K562 (cell line): ENCODE results near the gene IGFBP7. TPM values are rescaled to one million over a fixed set of nuclear protein-coding genes. Genes with fewer than 3 reads are reported as not detected.

Experiments used
- ATAC-seq: fragments of 200-7000 bp; cut with Tn5 transposase; 3 replicates; pipeline ENCODE4 v1.9.1; 2020; ENCODE audit warnings: moderate library complexity
- BruUV-seq: library from RNA; stranded (reverse); fragments of 400-500 nt; replicated peaks from 2 replicates; lab custom pipeline; 2021; lab: Mats Ljungman, UMichigan
- CTCF ChIA-PET: fragments of 300-600 bp; formaldehyde crosslinking; extraction: SDS; loops from one replicate; lab custom pipeline; 2021; ENCODE audit warnings: low intra/inter-chr PET ratio; lab: Yijun Ruan, JAX
- POLR2A ChIA-PET: fragments of 300-600, 350-650 bp; sonication (Branson Sonifier 250); formaldehyde crosslinking; extraction: SDS; loops from one replicate; lab custom pipeline; 2021; ENCODE audit warnings: antibody characterized with exemption, inconsistent platforms; lab: Yijun Ruan, JAX
- DNase-seq, 4 experiments: peaks; one replicate each; pipeline versions ENCODE4 v3.0.0 to v3.0.0-alpha.2; 2011 to 2018; ENCODE audit warnings: low spot score in 3 of 4, mixed read lengths in 3 of 4; ENCODE audit errors: extremely low read depth in 1 of 4
- FAIRE-seq: peaks from 2 replicates; lab custom pipeline; 2011; peaks lifted over from hg19 to GRCh38; lab: Jason Lieb, UNC
- H2AFZ ChIP-seq: 2 replicates; pipeline ENCODE4 v1.6.0; 2011; ENCODE audit warnings: low read depth, low read length, control low read depth, inconsistent platforms
- H3K27ac ChIP-seq: fragments of 200-600 bp; 3 replicates; pipeline ENCODE4 v1.8.0; 2011; ENCODE audit warnings: low read depth, mild to moderate bottlenecking, control low read depth, inconsistent platforms, low read length, moderate library complexity, mixed read lengths; ENCODE audit errors: extremely low read depth
- H3K27me3 ChIP-seq, 2 experiments: fragments of 300-600 bp in 1 of 2; 2 replicates in 1 of 2; 3 replicates in 1 of 2; pipeline versions ENCODE4 v1.6.0 to v1.8.0; 2011; ENCODE audit warnings: inconsistent platforms in 2 of 2, low read length in 2 of 2, mild to moderate bottlenecking in 1 of 2, mixed read lengths in 1 of 2, moderate library complexity in 1 of 2; ENCODE audit not compliant: control insufficient read depth in 2 of 2, insufficient read depth in 2 of 2
- H3K36me3 ChIP-seq: fragments of 300-600 bp; 3 replicates; pipeline ENCODE4 v1.8.0; 2011; ENCODE audit warnings: mild to moderate bottlenecking, low read length, inconsistent platforms; ENCODE audit not compliant: control insufficient read depth, insufficient read depth
- H3K4me1 ChIP-seq, 2 experiments: fragments of 200-600 bp in 1 of 2; replicated peaks in 1 of 2; 2 replicates in 1 of 2; 3 replicates in 1 of 2; pipeline versions ENCODE4 v1.5.1 to v1.8.0; 2011; ENCODE audit warnings: inconsistent platforms in 2 of 2, low read length in 2 of 2, mild to moderate bottlenecking in 1 of 2, mixed read lengths in 1 of 2, moderate library complexity in 1 of 2; ENCODE audit not compliant: control insufficient read depth in 2 of 2, insufficient read depth in 2 of 2
- H3K4me2 ChIP-seq: 2 replicates; pipeline ENCODE4 v1.6.1; 2011; ENCODE audit warnings: low read length, control low read depth, inconsistent platforms, mixed read lengths; ENCODE audit not compliant: insufficient read depth
- H3K4me3 ChIP-seq: fragments of 200-600 bp; sonication (generic), shearing (Covaris generic); 2 replicates; pipeline ENCODE4 v1.5.1; 2016; ENCODE audit warnings: control low read depth, inconsistent platforms
- H3K79me2 ChIP-seq: fragments of 200-600 bp; 3 replicates; pipeline ENCODE4 v1.8.0; 2011; ENCODE audit warnings: low read length, inconsistent platforms; ENCODE audit not compliant: control insufficient read depth, insufficient read depth
- H3K9ac ChIP-seq, 2 experiments: 2 replicates each; pipeline versions ENCODE4 v1.6.0 to v1.6.1; 2011; ENCODE audit warnings: low read depth in 2 of 2, low read length in 2 of 2, control low read depth in 1 of 2, inconsistent platforms in 1 of 2, mild to moderate bottlenecking in 1 of 2, mixed read lengths in 1 of 2; ENCODE audit not compliant: insufficient read depth in 1 of 2
- H3K9me1 ChIP-seq: one replicate; pipeline ENCODE4 v1.6.0; 2011; ENCODE audit warnings: inconsistent platforms, mild to moderate bottlenecking, low read length, moderate library complexity; ENCODE audit not compliant: control insufficient read depth, insufficient read depth
- H3K9me3 ChIP-seq: replicated peaks from 2 replicates; pipeline ENCODE4 v1.5.1; 2011; ENCODE audit warnings: low read depth, low read length, inconsistent platforms; ENCODE audit not compliant: control insufficient read depth, insufficient read depth
- H4K20me1 ChIP-seq: replicated peaks from 2 replicates; pipeline ENCODE4 v1.6.1; 2011; ENCODE audit warnings: low read length, inconsistent platforms, mixed read lengths; ENCODE audit not compliant: control insufficient read depth, insufficient read depth
- AFF4 ChIP-seq: sonication (generic); formaldehyde crosslinking; IDR thresholded peaks from 2 replicates; pipeline ENCODE4 v1.8.0; 2023; ENCODE audit warnings: mild to moderate bottlenecking, missing genetic modification reagents
- ATF3 ChIP-seq, 2 experiments: fragments of 450-650 bp in 1 of 2; sonication (generic) in 1 of 2; formaldehyde crosslinking in 1 of 2; IDR thresholded peaks in 1 of 2; conservative IDR thresholded peaks in 1 of 2; 2 replicates each; pipeline versions ENCODE4 v1.6.1 to v1.8.1; 2016 to 2023; ENCODE audit warnings: mild to moderate bottlenecking in 2 of 2, moderate library complexity in 2 of 2, inconsistent platforms in 1 of 2, missing genetic modification reagents in 1 of 2
- BCL6 ChIP-seq: fragments of 250-450 bp; sonication (Bioruptor Pico); IDR thresholded peaks from 2 replicates; pipeline ENCODE4 v1.4.0; 2020
- CEBPB ChIP-seq: fragments of 450-650 bp; IDR thresholded peaks from 2 replicates; pipeline ENCODE4 v1.6.1; 2016; ENCODE audit warnings: missing genetic modification characterization, missing compliant biosample characterization
- ELF1 ChIP-seq: fragments of 200-800 bp; sonication (Bioruptor generic); IDR thresholded peaks from 2 replicates; pipeline ENCODE4 v1.6.1; 2016; ENCODE audit warnings: missing genetic modification characterization, missing compliant biosample characterization
- ERF ChIP-seq: fragments of 450-650 bp; formaldehyde crosslinking; IDR thresholded peaks from 2 replicates; pipeline ENCODE4 v1.4.0; 2020; ENCODE audit warnings: mild to moderate bottlenecking, mixed read lengths
- HNRNPH1 ChIP-seq: fragments of 200-400 bp; formaldehyde crosslinking; optimal IDR thresholded peaks from 2 replicates; pipeline ENCODE3; 2017; ENCODE audit warnings: low read depth, mild to moderate bottlenecking, low read length, moderate library complexity
- KAT2B ChIP-seq: IDR thresholded peaks from one replicate; pipeline ENCODE4 v1.6.1; 2012; ENCODE audit warnings: low read depth, mild to moderate bottlenecking, control low read depth, inconsistent platforms, low read length, moderate library complexity
- KLF10 ChIP-seq: fragments of 250-450 bp; sonication (Bioruptor Pico); IDR thresholded peaks from 2 replicates; pipeline ENCODE4 v1.6.1; 2021; ENCODE audit warnings: matching md5 sums
- NUFIP1 ChIP-seq: fragments of 450-650 bp; IDR thresholded peaks from 2 replicates; pipeline ENCODE4 v1.6.1; 2018; ENCODE audit not compliant: partially characterized antibody
- PHF20 ChIP-seq: fragments of 450-650 bp; IDR thresholded peaks from 2 replicates; pipeline ENCODE4 v1.6.1; 2018; ENCODE audit not compliant: partially characterized antibody
- RAD21 ChIP-seq, 2 experiments: fragments of 250-450 bp in 1 of 2; fragments of 450-650 bp in 1 of 2; sonication (Bioruptor Pico) in 1 of 2; formaldehyde crosslinking in 1 of 2; IDR thresholded peaks in 1 of 2; conservative IDR thresholded peaks in 1 of 2; 2 replicates each; pipeline versions ENCODE4 v1.4.0 to v1.8.0; 2020 to 2022; ENCODE audit warnings: mild to moderate bottlenecking in 2 of 2, moderate library complexity in 1 of 2
- SNRNP70 ChIP-seq: fragments of 200-400 bp; formaldehyde crosslinking; optimal IDR thresholded peaks from 2 replicates; pipeline ENCODE3; 2017; ENCODE audit warnings: low read depth, low read length
- TSC22D4 ChIP-seq: fragments of 450-650 bp; IDR thresholded peaks from 2 replicates; pipeline ENCODE4 v1.6.1; 2016; ENCODE audit warnings: missing genetic modification characterization, missing biosample characterization, control low read depth
- YY1 ChIP-seq, 3 experiments: IDR thresholded peaks; 2 replicates each; pipeline ENCODE4 v1.6.1; 2011; ENCODE audit warnings: low read length in 2 of 3, mild to moderate bottlenecking in 2 of 3, moderate library complexity in 2 of 3, borderline replicate concordance in 1 of 3, control low read depth in 1 of 3, low read depth in 1 of 3; ENCODE audit not compliant: insufficient read depth in 3 of 3, insufficient replicate concordance in 2 of 3, control insufficient read depth in 1 of 3, insufficient read length in 1 of 3; ENCODE audit errors: extremely low read depth in 1 of 3
- ZNF140 ChIP-seq: fragments of 250-450 bp; sonication (Bioruptor Pico); IDR thresholded peaks from 2 replicates; pipeline ENCODE4 v1.8.0; 2021; ENCODE audit warnings: moderate library complexity, mild to moderate bottlenecking, inconsistent platforms
- WGBS: fragments of 100-300 bp; shearing (Covaris generic); methylation state at CpG from one replicate; pipeline ENCODE4 v1.1.6; 2016; ENCODE audit warnings: low coverage, mixed read lengths; ENCODE audit not compliant: insufficient coverage; ENCODE audit errors: missing lambda C conversion rate; 5-methylcytosine and 5-hydroxymethylcytosine counted together
- in situ Hi-C: fragments of 300-500 bp; cut with MboI; formaldehyde crosslinking; loops from 4 replicates; pipeline ENCODE4 v1.15.0; 2018; ENCODE audit warnings: inconsistent platforms, mixed read lengths
- intact Hi-C: fragments of 100-400 bp; cut with micrococcal nuclease; formaldehyde crosslinking; loops from 2 replicates; pipeline ENCODE4 v1.14.2; 2022
- polyA plus RNA-seq, 8 experiments: library from polyadenylated mRNA; depleted of rRNA in 4 of 8; stranded (reverse) in 5 of 8; unstranded in 3 of 8; fragments of >200 nt; fragmentation: Nextera tagmentation in 2 of 8; fragmentation: Illumina TruSeq in 1 of 8; extraction: Ambion mirVana in 2 of 8; extraction: Trizol in 1 of 8; gene quantifications; 2 replicates each; pipeline versions ENCODE4 v1.2.1 to v1.2.3, GENCODE V29; 2011 to 2014; ENCODE audit warnings: inconsistent platforms in 1 of 8, missing spikeins in 1 of 8
- total RNA-seq, 7 experiments: library from RNA; depleted of rRNA in 6 of 7; stranded (reverse); fragments of >200 nt in 6 of 7; fragmentation: Illumina TruSeq in 2 of 7; extraction: Trizol in 2 of 7; gene quantifications; 2 replicates each; pipeline versions ENCODE4 v1.2.1 to v1.2.3, GENCODE V29; 2011 to 2021; ENCODE audit warnings: low replicate concordance in 1 of 7
- TF ChIP-seq, protein P1 (sequence below): sonication (generic); formaldehyde crosslinking; IDR thresholded peaks from 2 replicates; pipeline ENCODE4 v1.8.0; 2022; ENCODE audit warnings: missing genetic modification reagents, mild to moderate bottlenecking, moderate library complexity, borderline replicate concordance

Gene IGFBP7
- total and polyA plus RNA-seq, 9 of the 15 experiments (the other 6 are each of a cell fraction or from before 2014, with no cell fraction given) = 0.27 to 0.49 (median 0.29) TPM; not detected in 6

GRCh38 chr4:57063518-57063917 lies 46.7 kb downstream of the IGFBP7 start:
- ATAC-seq (no peak), DNase-seq (no peak), FAIRE-seq (no peak)
- WGBS = 0% methylated on average over 1 of the region's 1 CpG
- H3K9me1 ChIP-seq = no peaks in the 10 kb centered on the region
- H3K9ac ChIP-seq = no peak overlapping the region
- in situ Hi-C loops (no loop called here), intact Hi-C loops (no loop called here)
- no TSS peak for BruUV-seq
- H3K79me2 ChIP-seq = no peaks in the 10 kb centered on the region
- no peaks in the 10 kb centered on the region for H4K20me1 ChIP-seq
- peaks cover 6 to 18% of the 10 kb centered on the region in 2 experiments; a peak in 3 of 5 replicates for H3K27me3 ChIP-seq
- no peaks in the 10 kb centered on the region for H3K36me3 ChIP-seq
- no peak overlapping the region for H3K27ac ChIP-seq
- ChIA-PET CTCF (no interaction called here), POLR2A (no interaction called here)
- H3K4me1 ChIP-seq = no peaks in the 10 kb centered on the region; a peak in 1 of 5 replicates
- no peaks in the 10 kb centered on the region for H3K9me3 ChIP-seq
- H3K4me2 ChIP-seq = no peak overlapping the region
- no peak overlapping the region for H3K4me3 ChIP-seq
- H2AFZ ChIP-seq = no peak overlapping the region
- TF ChIP-seq CEBPB (tag) (no peak), ERF (CRISPR knock-in tag) (no peak), SNRNP70 (no peak), YY1 (IDR thresholded peaks at IDR 0.05; ENCODE audit: borderline replicate concordance in 1 of 3, control insufficient read depth in 1 of 3, extremely low read depth in 1 of 3, insufficient read depth in 3 of 3, insufficient read length in 1 of 3, insufficient replicate concordance in 2 of 3, low read depth in 1 of 3, low read length in 2 of 3) (no peak), HNRNPH1 (no peak), KLF10 (CRISPR knock-in tag) (no peak), ATF3 (IDR thresholded peaks at IDR 0.05) (no peak), ATF3 (CRISPR knock-in tag; conservative IDR thresholded peaks at IDR 0.05) (no peak), BCL6 (CRISPR knock-in tag) (no peak), TSC22D4 (tag) (no peak), AFF4 (CRISPR knock-in tag) (no peak), PHF20 (no peak), RAD21 (CRISPR knock-in tag; conservative IDR thresholded peaks at IDR 0.05 in 1 of 2, IDR thresholded peaks at IDR 0.05 in 1 of 2) (no peak), NUFIP1 (no peak), ZNF140 (no peak), KAT2B (no peak), ELF1 (tag) (no peak)
- TF ChIP-seq, protein P1, sequence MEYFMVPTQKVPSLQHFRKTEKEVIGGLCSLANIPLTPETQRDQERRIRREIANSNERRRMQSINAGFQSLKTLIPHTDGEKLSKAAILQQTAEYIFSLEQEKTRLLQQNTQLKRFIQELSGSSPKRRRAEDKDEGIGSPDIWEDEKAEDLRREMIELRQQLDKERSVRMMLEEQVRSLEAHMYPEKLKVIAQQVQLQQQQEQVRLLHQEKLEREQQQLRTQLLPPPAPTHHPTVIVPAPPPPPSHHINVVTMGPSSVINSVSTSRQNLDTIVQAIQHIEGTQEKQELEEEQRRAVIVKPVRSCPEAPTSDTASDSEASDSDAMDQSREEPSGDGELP = no peak
